ENCODE results near the gene MRPL46.

DNA sequence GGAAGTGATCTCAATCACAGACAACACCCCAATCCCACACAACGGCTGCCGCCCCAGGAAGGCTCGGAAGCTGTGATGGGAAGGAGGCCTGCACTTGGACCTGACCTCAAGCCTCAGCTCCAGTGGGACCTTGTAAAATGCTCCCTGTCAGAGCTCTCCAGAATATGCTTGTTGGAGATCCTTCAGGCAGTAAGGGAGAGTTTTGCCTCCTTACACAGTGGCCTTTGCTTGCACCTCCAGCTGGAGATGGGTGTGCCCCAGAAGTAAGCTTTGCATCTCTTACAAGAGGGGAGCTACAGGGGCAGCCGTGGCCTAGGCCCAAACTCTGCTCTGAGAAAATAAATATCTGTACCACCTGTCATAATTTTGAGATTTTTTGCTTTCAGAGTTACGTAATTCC lies 10.7 kb upstream of the MRPL46 start:
- TF ChIP-seq, protein P1, sequence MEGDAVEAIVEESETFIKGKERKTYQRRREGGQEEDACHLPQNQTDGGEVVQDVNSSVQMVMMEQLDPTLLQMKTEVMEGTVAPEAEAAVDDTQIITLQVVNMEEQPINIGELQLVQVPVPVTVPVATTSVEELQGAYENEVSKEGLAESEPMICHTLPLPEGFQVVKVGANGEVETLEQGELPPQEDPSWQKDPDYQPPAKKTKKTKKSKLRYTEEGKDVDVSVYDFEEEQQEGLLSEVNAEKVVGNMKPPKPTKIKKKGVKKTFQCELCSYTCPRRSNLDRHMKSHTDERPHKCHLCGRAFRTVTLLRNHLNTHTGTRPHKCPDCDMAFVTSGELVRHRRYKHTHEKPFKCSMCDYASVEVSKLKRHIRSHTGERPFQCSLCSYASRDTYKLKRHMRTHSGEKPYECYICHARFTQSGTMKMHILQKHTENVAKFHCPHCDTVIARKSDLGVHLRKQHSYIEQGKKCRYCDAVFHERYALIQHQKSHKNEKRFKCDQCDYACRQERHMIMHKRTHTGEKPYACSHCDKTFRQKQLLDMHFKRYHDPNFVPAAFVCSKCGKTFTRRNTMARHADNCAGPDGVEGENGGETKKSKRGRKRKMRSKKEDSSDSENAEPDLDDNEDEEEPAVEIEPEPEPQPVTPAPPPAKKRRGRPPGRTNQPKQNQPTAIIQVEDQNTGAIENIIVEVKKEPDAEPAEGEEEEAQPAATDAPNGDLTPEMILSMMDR (conservative IDR thresholded peaks at IDR 0.05; ENCODE audit: low read depth, low read length) = no peak
- TF ChIP-seq EZH2 (IDR thresholded peaks at IDR 0.05; ENCODE audit: borderline replicate concordance, low read depth, low read length, poor library complexity, severe bottlenecking) = no peak
